Parathyroid adenoma (tissue), 2 donors: Measurements from ENCODE around the gene PRAC2.

Source experiments
- H2AFZ ChIP-seq: fragments of 300-600 bp; sonication (generic); one replicate; pipeline ENCODE4 v1.7.0; 2017; ENCODE audit warnings: antibody characterized with exemption, mild to moderate bottlenecking
- H3K27ac ChIP-seq: fragments of 300-600 bp; sonication (generic); one replicate; pipeline ENCODE4 v1.7.0; 2017
- H3K27me3 ChIP-seq: fragments of 300-600 bp; sonication (generic); one replicate; pipeline ENCODE4 v1.7.0; 2017; ENCODE audit warnings: low read length; ENCODE audit not compliant: control insufficient read depth, insufficient read depth
- H3K36me3 ChIP-seq: fragments of 300-600 bp; sonication (generic); one replicate; pipeline ENCODE4 v1.7.0; 2017; ENCODE audit warnings: low read length; ENCODE audit not compliant: control insufficient read depth, insufficient read depth
- H3K4me1 ChIP-seq: fragments of 300-600 bp; sonication (generic); one replicate; pipeline ENCODE4 v1.7.0; 2017; ENCODE audit warnings: control low read depth
- H3K4me2 ChIP-seq: fragments of 300-600 bp; sonication (generic); one replicate; pipeline ENCODE4 v1.7.0; 2017; ENCODE audit warnings: low read length
- H3K4me3 ChIP-seq: fragments of 300-600 bp; sonication (generic); one replicate; pipeline ENCODE4 v1.7.0; 2017; ENCODE audit warnings: low read depth, low read length
- H3K79me2 ChIP-seq: fragments of 300-600 bp; sonication (generic); one replicate; pipeline ENCODE4 v1.7.0; 2017; ENCODE audit warnings: control low read depth
- H3K9ac ChIP-seq: fragments of 300-600 bp; sonication (generic); one replicate; pipeline ENCODE4 v1.7.0; 2017; ENCODE audit warnings: mild to moderate bottlenecking
- H3K9me3 ChIP-seq: fragments of 300-600 bp; sonication (generic); one replicate; pipeline ENCODE4 v1.7.0; 2017; ENCODE audit warnings: low read length; ENCODE audit not compliant: control insufficient read depth
- CTCF ChIP-seq: fragments of 300-600 bp; sonication (generic); IDR thresholded peaks from one replicate; pipeline ENCODE4 v1.7.0; 2017; ENCODE audit warnings: antibody characterized with exemption, mild to moderate bottlenecking
- donor health status: primary hyperparathyroidism.

The PRAC2 gene

GRCh38 chr17:48761114-48761513, 38.1 kb downstream of the PRAC2 start:
- Histone ChIP-seq H3K27ac (no peak overlapping the region), H3K4me2 (no peak overlapping the region), H3K27me3 (no peaks in the 10 kb centered on the region), H2AFZ (no peak overlapping the region), H3K79me2 (no peaks in the 10 kb centered on the region), H3K4me3 (no peak overlapping the region), H3K36me3 (no peaks in the 10 kb centered on the region), H3K9me3 (no peaks in the 10 kb centered on the region), H3K4me1 (no peaks in the 10 kb centered on the region), H3K9ac (no peak overlapping the region)
- TF ChIP-seq CTCF, result no peak

GRCh38 chr17:48767263-48767774, 44.3 kb downstream of the PRAC2 start:
- Histone ChIP-seq H3K9me3 (no peaks in the 10 kb centered on the region), H3K4me1 (no peaks in the 10 kb centered on the region), H3K27ac (no peak overlapping the region), H3K36me3 (no peaks in the 10 kb centered on the region), H3K4me3 (no peak overlapping the region), H3K79me2 (no peaks in the 10 kb centered on the region), H3K9ac (no peak overlapping the region), H3K27me3 (no peaks in the 10 kb centered on the region), H3K4me2 (no peak overlapping the region), H2AFZ (no peak overlapping the region)
- no peak for TF ChIP-seq CTCF

- H3K9ac ChIP-seq, result no peak overlapping the region
- no peak overlapping the region for H3K27ac ChIP-seq
- H3K79me2 ChIP-seq, result no peaks in the 10 kb centered on the region
- H3K4me2 ChIP-seq, result no peak overlapping the region
- TF ChIP-seq CTCF, result no peak
- H3K36me3 ChIP-seq, result no peaks in the 10 kb centered on the region
- no peaks in the 10 kb centered on the region for H3K27me3 ChIP-seq
- no peaks in the 10 kb centered on the region for H3K9me3 ChIP-seq
- no peaks in the 10 kb centered on the region for H3K4me1 ChIP-seq
- H3K4me3 ChIP-seq, result no peak overlapping the region
- H2AFZ ChIP-seq, result no peak overlapping the region
Observed at GRCh38 chr17:48769009-48769675, 46.2 kb downstream of the PRAC2 start.

- H3K79me2 ChIP-seq, result no peaks in the 10 kb centered on the region
- no peak overlapping the region for H2AFZ ChIP-seq
- H3K36me3 ChIP-seq, result no peaks in the 10 kb centered on the region
- no peak overlapping the region for H3K9ac ChIP-seq
- no peaks in the 10 kb centered on the region for H3K9me3 ChIP-seq
- no peak for TF ChIP-seq CTCF
- H3K4me1 ChIP-seq, result no peaks in the 10 kb centered on the region
- no peak overlapping the region for H3K27ac ChIP-seq
- no peak overlapping the region for H3K4me3 ChIP-seq
- H3K4me2 ChIP-seq, result no peak overlapping the region
- H3K27me3 ChIP-seq, result no peaks in the 10 kb centered on the region
Observed at GRCh38 chr17:48770954-48771353, 48.0 kb downstream of the PRAC2 start.

GRCh38 chr17:48773245-48773644, 50.3 kb downstream of the PRAC2 start:
- Histone ChIP-seq H3K4me3 (no peak overlapping the region), H3K4me1 (no peaks in the 10 kb centered on the region), H3K4me2 (no peak overlapping the region), H3K9ac (no peak overlapping the region), H2AFZ (no peak overlapping the region), H3K79me2 (no peaks in the 10 kb centered on the region), H3K27ac (no peak overlapping the region), H3K27me3 (no peaks in the 10 kb centered on the region), H3K36me3 (no peaks in the 10 kb centered on the region), H3K9me3 (no peaks in the 10 kb centered on the region)
- TF ChIP-seq CTCF, result no peak
